NCI-H187 (cell line): ENCODE measurements around the gene DSEL.

Experiments used
- DNase-seq, 2 experiments: peaks; one replicate each; lab custom pipeline; 2025; lab: John Stamatoyannopoulos, UW

DSEL gene

GRCh38 chr18:67500522-67501205 is 15.9 kb downstream of the DSEL start:
- no peak for DNase-seq

- no peak for DNase-seq
These were observed 20.1 kb downstream of the DSEL start for GRCh38 chr18:67496469-67496868.

GRCh38 chr18:67486534-67486933 is 30.0 kb downstream of the DSEL start:
- DNase-seq: no peak

GRCh38 chr18:67485655-67486054 is 30.9 kb downstream of the DSEL start:
- DNase-seq: no peak

GRCh38 chr18:67484458-67484857 is 32.1 kb downstream of the DSEL start:
- DNase-seq: no peak

GRCh38 chr18:67483952-67484351 is 32.6 kb downstream of the DSEL start:
- no peak for DNase-seq

GRCh38 chr18:67483237-67483636 is 33.3 kb downstream of the DSEL start:
- no peak for DNase-seq

- no peak for DNase-seq
These were observed 38.3 kb downstream of the DSEL start for GRCh38 chr18:67478249-67478648.

- DNase-seq: no peak
These were observed 39.0 kb downstream of the DSEL start for GRCh38 chr18:67477522-67477921.

GRCh38 chr18:67476585-67476984 is 39.9 kb downstream of the DSEL start:
- DNase-seq: no peak

- DNase-seq: no peak
These were observed 40.8 kb downstream of the DSEL start for GRCh38 chr18:67475673-67476072.

- no peak for DNase-seq
These were observed 48.5 kb downstream of the DSEL start for GRCh38 chr18:67468038-67468437.

GRCh38 chr18:67467188-67467587 is 49.3 kb downstream of the DSEL start:
- DNase-seq: no peak

GRCh38 chr18:67464499-67464898 is 52.0 kb downstream of the DSEL start:
- no peak for DNase-seq

GRCh38 chr18:67463829-67464228 is 52.7 kb downstream of the DSEL start:
- no peak for DNase-seq

- DNase-seq: no peak
These were observed 59.8 kb downstream of the DSEL start for GRCh38 chr18:67456711-67457110.
